OCI-LY7 (cell line): ENCODE measurements around the gene LPIN3.

Experiments used
- EZH2phosphoT487 ChIP-seq: fragments of 200-600 bp; sonication (generic); IDR thresholded peaks from 2 replicates; pipeline ENCODE4 v1.6.1; 2018; ENCODE audit warnings: low read depth, borderline replicate concordance, mild to moderate bottlenecking, mixed run types, antibody characterized with exemption, low read length, moderate library complexity, mixed read lengths
- TF ChIP-seq, protein P1 (sequence below): fragments of 200-600 bp; sonication (generic); conservative IDR thresholded peaks from 2 replicates; pipeline ENCODE4 v1.5.1; 2014; ENCODE audit warnings: mild to moderate bottlenecking, antibody characterized with exemption, low read length, moderate library complexity, mixed read lengths

DNA sequence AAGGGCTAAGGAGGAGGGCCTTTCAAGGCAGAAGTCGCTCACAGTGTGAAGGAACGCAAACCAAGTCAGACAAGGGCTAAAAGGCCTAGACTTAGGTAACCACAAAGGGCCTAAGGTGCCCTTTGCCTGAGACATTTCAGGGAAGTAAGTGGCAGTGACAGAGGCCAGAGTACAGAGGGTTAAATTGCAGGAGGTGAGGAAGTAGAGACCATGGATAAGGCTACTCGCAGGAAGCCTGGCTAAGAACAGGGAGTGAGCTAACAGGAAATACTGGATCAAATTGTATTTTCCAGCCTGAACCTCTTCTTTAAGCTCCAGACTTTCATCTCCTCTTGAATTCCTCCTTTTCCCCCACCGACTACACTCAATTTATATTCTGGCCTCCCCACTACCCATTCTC lies 39.7 kb upstream of the LPIN3 start:
- TF ChIP-seq, protein P1, sequence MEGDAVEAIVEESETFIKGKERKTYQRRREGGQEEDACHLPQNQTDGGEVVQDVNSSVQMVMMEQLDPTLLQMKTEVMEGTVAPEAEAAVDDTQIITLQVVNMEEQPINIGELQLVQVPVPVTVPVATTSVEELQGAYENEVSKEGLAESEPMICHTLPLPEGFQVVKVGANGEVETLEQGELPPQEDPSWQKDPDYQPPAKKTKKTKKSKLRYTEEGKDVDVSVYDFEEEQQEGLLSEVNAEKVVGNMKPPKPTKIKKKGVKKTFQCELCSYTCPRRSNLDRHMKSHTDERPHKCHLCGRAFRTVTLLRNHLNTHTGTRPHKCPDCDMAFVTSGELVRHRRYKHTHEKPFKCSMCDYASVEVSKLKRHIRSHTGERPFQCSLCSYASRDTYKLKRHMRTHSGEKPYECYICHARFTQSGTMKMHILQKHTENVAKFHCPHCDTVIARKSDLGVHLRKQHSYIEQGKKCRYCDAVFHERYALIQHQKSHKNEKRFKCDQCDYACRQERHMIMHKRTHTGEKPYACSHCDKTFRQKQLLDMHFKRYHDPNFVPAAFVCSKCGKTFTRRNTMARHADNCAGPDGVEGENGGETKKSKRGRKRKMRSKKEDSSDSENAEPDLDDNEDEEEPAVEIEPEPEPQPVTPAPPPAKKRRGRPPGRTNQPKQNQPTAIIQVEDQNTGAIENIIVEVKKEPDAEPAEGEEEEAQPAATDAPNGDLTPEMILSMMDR: no peak
- TF ChIP-seq EZH2phosphoT487: no peak
